IPS DF 4.7 (cell line): ENCODE data around the gene TESPA1.
"Not testable (repeated sequence)": the region's sequence is repeated elsewhere in the genome, so short reads cannot be mapped to it uniquely, and the experiment has no call there.

ENCODE experiments used
- DNase-seq: peaks from one replicate; pipeline ENCODE4 v3.0.0-alpha.2; 2013; ENCODE audit warnings: low spot score; ENCODE audit errors: extremely low read depth

TESPA1 gene

DNA sequence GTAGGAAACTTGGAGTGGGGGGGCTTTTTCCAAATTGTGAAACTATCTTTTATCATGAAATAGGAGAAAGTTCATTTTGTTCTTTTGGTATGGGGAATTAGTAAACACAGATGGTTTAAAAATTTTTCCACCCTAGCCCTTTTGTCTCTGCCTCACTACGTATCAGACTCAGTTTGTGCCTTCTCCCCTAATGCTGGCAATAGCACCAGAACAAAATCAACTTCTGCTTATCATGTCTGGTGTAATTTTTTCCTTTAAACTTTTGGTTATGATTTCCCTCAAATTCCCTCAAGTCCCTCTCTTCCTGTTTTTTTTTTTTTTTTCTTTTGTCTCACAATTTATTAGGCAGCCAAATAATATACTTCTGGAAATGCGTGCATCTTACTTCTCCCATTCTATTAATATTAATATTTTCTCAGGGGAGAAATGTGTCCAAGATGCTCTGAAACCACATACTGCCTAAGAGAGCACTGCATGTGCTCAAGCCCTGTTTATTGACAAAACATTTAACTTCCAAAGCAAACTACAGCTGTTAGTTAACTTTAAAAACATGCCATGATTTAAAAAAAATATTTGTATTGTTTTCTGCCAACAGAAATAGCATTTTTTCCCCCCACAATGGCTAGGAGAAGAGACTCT lies 35.4 kb downstream of the TESPA1 start:
- no peak for DNase-seq

GRCh38 chr12:54948171-54948570 lies 36.4 kb downstream of the TESPA1 start:
- DNase-seq, result no peak

GRCh38 chr12:54945082-54945481 lies 39.5 kb downstream of the TESPA1 start:
- DNase-seq, result no peak

GRCh38 chr12:54943292-54943691 lies 41.3 kb downstream of the TESPA1 start:
- DNase-seq, result not testable (repeated sequence)

DNA sequence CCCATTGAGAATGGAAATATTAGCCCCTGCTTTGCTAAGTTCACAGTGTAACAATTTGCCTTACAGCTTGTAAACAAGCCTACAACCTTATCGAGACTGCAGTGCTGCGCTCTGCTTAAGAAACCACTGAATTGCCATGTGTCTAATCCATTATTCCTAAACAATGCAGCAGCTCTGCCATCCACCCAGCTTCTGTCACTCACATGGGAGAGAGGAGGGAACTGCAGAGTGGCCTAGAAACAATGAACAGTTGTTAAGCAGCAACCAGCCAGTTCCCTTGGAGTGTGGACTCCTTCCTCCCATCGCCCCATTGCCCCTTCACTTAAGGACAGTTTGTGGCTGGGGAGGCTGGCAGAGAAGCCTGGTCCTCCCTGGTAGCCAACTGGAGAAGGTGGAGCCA lies 42.9 kb downstream of the TESPA1 start:
- DNase-seq, result no peak

DNA sequence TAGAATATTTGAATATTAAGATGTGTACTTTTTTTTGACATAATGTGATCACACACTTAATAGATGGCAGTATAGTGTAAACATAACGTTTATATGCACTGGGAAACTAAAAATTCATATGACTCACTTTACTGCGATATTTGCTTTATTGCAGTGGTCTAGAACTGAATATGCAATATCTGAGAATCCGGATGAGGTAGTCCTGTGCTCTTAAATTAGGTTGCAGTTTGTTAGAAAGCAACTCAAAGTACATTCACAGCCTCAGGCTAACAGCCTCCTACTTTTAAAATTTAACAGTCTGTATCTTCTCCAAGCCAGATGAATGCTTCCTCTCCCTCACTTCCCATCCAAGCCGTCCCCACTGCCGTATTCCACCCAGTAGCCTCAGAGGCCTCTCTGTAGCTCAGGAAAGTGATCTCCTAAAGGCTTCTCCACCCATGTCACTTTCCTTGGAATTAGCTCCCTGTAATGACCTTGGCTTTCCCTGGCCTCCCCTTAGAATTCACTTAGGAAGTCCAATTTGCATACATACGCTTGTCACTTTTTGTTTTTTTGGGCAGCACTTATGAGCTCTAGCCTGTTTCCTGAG lies 43.7 kb downstream of the TESPA1 start:
- DNase-seq, result no peak

DNA sequence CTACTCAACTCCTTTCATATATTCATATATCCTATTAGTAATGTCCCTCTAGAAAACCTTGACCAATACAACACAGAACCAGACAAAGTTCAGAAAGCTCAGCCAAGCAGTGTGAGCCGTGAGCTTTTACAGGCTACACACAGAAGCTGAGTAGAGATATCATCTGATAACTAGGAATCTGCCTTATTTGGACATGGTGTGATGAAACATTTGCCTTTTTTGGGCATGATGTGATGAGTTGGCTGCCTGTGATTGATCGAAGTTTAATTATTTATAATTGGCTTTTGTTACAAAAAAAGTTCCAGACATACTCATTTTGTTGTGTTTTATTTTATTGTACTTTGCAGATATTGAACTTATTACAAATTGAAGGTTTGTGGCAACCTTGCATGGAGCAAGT lies 46.6 kb downstream of the TESPA1 start:
- no peak for DNase-seq

- DNase-seq, result no peak
Observed at GRCh38 chr12:54937376-54937775, 47.2 kb downstream of the TESPA1 start.

DNA sequence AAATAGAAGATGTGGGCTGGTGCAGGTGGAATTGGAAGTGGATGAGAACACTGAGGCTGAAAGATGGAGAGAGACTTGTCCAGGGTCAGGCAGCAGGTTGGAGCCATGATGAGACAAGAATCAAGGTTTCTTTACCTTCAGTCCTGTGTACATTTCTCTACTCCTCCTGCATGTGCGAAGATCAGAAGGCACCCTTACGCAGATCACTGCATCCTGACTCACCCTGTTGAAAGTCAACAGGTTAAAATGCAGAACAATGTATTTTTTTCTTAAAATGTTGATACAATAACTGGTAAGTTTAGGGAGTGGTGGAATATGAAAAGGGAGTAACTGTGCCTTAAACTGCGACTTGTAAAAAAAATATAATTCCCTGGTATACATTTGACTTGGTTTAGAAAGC lies 47.8 kb downstream of the TESPA1 start:
- no peak for DNase-seq

- DNase-seq, result no peak
Observed at GRCh38 chr12:54935235-54935951, 49.2 kb downstream of the TESPA1 start.

DNA sequence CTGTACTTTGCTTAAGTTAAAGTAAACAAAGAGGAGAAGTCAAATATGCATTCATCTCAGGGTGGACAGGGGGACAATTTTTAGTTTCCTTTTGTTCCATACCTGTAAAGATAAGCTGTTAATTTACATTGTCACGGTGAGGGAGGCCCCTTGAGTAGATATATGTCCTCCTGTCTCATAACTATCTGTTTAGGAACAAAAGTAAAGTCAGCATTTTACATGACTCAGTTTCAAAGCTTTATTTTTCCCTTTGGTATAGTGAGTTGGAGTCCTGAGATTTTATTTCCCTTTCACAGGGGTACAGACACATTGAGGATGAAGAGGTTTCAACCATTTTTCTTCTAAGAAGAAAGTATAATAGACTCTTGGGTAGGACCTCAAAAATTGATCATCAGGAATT lies 50.1 kb downstream of the TESPA1 start:
- no peak for DNase-seq

DNA sequence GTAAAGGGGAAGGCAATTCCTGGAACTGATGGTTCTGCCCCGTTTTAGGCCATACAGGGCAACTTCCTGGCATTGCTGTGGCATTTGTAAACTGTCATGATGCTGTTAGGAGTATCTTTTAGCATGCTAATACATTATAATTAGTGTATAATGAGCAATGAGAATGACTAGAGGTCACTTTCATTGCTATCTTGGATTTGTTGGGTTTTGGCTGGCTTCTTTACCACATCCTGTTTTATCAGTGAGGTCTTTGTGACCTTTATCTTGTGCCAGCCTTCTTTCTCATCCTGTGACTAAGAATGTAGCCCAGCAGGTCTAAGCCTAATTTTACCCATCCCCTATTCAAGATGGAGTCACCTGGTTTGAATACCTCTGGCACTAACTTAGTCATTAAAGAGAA lies 51.2 kb downstream of the TESPA1 start:
- no peak for DNase-seq

GRCh38 chr12:54932691-54933090 lies 51.9 kb downstream of the TESPA1 start:
- DNase-seq, result no peak

DNA sequence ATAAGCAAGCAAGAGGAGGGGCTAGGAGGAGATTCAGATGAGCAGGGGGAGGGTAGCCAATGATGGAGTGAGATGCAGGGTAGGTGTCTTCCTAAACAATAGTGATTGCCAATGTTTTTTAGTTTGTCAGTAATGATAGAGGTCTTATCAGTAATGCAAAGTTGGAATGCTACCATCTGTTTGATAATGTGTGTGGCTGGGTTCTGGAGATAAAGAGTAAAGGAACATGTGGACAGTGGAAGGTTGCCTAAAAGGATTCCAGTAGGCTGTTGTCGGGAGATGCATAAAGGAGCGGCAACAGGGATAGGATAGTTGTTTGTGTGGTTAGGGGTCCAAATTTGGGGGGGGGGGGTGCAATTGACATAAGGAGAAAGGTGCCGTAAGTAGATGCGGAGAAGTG lies 52.5 kb downstream of the TESPA1 start:
- DNase-seq, result no peak

GRCh38 chr12:54929998-54930397 lies 54.6 kb downstream of the TESPA1 start:
- DNase-seq, result no peak

DNA sequence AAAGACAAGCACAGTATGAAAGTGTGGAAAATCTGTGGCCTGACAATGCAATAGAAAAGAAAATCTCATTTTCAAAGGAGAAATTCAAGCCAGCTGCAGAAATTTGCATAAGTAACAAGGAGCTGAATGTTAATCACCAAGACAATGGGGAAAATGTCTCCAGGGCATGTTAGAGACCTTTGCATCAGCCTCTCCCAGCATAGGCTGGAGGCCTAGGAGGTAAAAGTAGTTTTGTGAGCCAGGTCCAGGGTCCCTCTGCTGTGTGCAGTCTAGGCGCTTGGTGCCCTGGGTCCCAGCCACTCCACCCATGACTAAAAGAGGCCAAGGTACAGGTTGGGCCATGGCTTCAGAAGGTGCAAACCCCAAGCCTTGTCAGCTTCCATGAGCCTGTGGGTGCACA lies 58.3 kb downstream of the TESPA1 start:
- DNase-seq, result no peak

GRCh38 chr12:54924972-54925707 lies 59.4 kb downstream of the TESPA1 start:
- no peak for DNase-seq

DNA sequence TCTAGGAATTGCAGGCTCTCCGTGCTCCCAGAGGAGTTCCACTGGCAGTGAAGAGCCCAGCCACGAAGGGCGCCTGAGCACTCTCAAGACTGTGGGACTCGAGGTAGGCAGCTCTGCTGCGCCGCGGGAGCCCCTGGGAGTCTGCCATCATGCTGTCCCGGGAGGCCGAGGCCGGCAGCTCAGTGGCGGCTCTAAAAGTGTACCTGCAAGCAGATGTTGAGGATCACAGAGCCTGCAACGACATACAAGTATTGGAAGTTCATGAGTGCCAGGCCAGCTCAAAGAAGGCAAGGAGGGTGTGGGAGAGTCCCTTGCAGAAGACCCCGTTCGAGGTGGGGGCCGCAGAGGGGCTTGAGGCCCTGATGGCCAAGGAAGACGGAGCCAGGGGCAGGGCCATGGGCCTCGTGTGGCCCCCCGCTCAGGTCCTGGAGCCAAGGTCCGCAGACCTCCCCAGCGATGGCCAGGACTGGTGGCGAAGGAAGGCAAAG lies 67.5 kb downstream of the TESPA1 start:
- no peak for DNase-seq
